Panc1 (cell line): Measurements from ENCODE around the gene CHST8. TPM values are rescaled to one million over a fixed set of nuclear protein-coding genes. Genes with fewer than 3 reads are reported as not detected.
A peak's percentile ranks its signal among the peaks of the same experiment; 100 is the strongest.

ENCODE experiments used
- ATAC-seq: fragments of 200-7000 bp; cut with Tn5 transposase; 2 replicates; pipeline ENCODE4 v1.9.1; 2020; ENCODE audit warnings: mild to moderate bottlenecking, moderate library complexity
- BruUV-seq: library from RNA; stranded (reverse); fragments of 400-500 nt; replicated peaks from 2 replicates; lab custom pipeline; 2021; lab: Mats Ljungman, UMichigan
- CTCF ChIA-PET: fragments of 300-600 bp; sonication (Branson Sonifier 250); formaldehyde crosslinking; loops from one replicate; lab custom pipeline; 2022; ENCODE audit warnings: antibody characterized with exemption; lab: Charles Lee
- POLR2A ChIA-PET: fragments of 300-600 bp; sonication (Branson Sonifier 250); formaldehyde crosslinking; loops from one replicate; lab custom pipeline; 2022; ENCODE audit warnings: antibody characterized with exemption; lab: Charles Lee
- DNase-seq: peaks from one replicate; pipeline ENCODE4 v3.0.0-alpha.2; 2010; ENCODE audit warnings: low read depth, low spot score
- H3K27ac ChIP-seq: 2 replicates; pipeline ENCODE4 v1.5.1; 2011; ENCODE audit warnings: mild to moderate bottlenecking, low read length, inconsistent platforms
- H3K27me3 ChIP-seq: fragments of 200-500 bp; sonication (Bioruptor generic); 2 replicates; pipeline ENCODE4 v1.6.0; 2014; ENCODE audit warnings: low read length, inconsistent platforms; ENCODE audit not compliant: control insufficient read depth, insufficient read depth
- H3K36me3 ChIP-seq: fragments of 200-500 bp; sonication (Bioruptor generic); 2 replicates; pipeline ENCODE4 v1.5.1; 2014; ENCODE audit warnings: inconsistent platforms, mild to moderate bottlenecking, low read length, moderate library complexity; ENCODE audit not compliant: control insufficient read depth, insufficient read depth
- H3K4me1 ChIP-seq: 2 replicates; pipeline ENCODE4 v1.5.1; 2011; ENCODE audit warnings: inconsistent platforms, mild to moderate bottlenecking, low read length, moderate library complexity; ENCODE audit not compliant: control insufficient read depth, insufficient read depth
- H3K4me3 ChIP-seq, 2 experiments: 2 replicates each; pipeline ENCODE4 v1.5.1; 2011 to 2012; ENCODE audit warnings: low read depth in 2 of 2, low read length in 2 of 2, mild to moderate bottlenecking in 2 of 2, inconsistent platforms in 1 of 2, moderate library complexity in 1 of 2
- H3K9me3 ChIP-seq: fragments of 200-500 bp; sonication (Bioruptor generic); 2 replicates; pipeline ENCODE4 v1.5.1; 2014; ENCODE audit warnings: low read depth, mild to moderate bottlenecking, inconsistent platforms, low read length, moderate library complexity; ENCODE audit not compliant: control insufficient read depth, insufficient read depth
- POLR2AphosphoS5 ChIP-seq: IDR thresholded peaks from 2 replicates; pipeline ENCODE4 v1.6.1; 2012; ENCODE audit warnings: mild to moderate bottlenecking, low read depth, low read length, moderate library complexity
- SIN3A ChIP-seq: IDR thresholded peaks from 2 replicates; pipeline ENCODE4 v1.6.1; 2012; ENCODE audit warnings: low read depth, mild to moderate bottlenecking, low read length, moderate library complexity, borderline replicate concordance; ENCODE audit not compliant: insufficient read depth
- TCF7L2 ChIP-seq: IDR thresholded peaks from 2 replicates; pipeline ENCODE4 v1.6.1; 2011; ENCODE audit warnings: mild to moderate bottlenecking, low read depth, low read length, inconsistent platforms
- in situ Hi-C: cut with HindIII; loops from 2 replicates; pipeline ENCODE4 v1.10.0; 2016; ENCODE audit warnings: low sequenced_read_pairs, low pct_unique_long_range_greater_than_20kb
- intact Hi-C: fragments of 100-400 bp; cut with micrococcal nuclease; formaldehyde crosslinking; loops from one replicate; pipeline ENCODE4 v1.10.0; 2022; ENCODE audit not compliant: unreplicated experiment
- total RNA-seq: library from RNA; stranded (reverse); gene quantifications from one replicate; pipeline ENCODE4 v1.2.1, GENCODE V29; 2021; ENCODE audit not compliant: unreplicated experiment
- TF ChIP-seq, protein P1 (sequence below), 2 experiments: IDR thresholded peaks; 2 replicates each; pipeline ENCODE4 v1.6.1; 2011 to 2012; ENCODE audit warnings: low read depth in 2 of 2, control low read depth in 1 of 2, low read length in 1 of 2, mild to moderate bottlenecking in 1 of 2, moderate library complexity in 1 of 2; ENCODE audit not compliant: insufficient read depth in 1 of 2
- TF ChIP-seq, protein P2 (sequence below): fragments of 450-650 bp; IDR thresholded peaks from 2 replicates; pipeline ENCODE4 v1.5.1; 2017; ENCODE audit warnings: mild to moderate bottlenecking

The CHST8 gene
- total RNA-seq, 1 experiment from 2014 or later = 0.28 TPM

DNA sequence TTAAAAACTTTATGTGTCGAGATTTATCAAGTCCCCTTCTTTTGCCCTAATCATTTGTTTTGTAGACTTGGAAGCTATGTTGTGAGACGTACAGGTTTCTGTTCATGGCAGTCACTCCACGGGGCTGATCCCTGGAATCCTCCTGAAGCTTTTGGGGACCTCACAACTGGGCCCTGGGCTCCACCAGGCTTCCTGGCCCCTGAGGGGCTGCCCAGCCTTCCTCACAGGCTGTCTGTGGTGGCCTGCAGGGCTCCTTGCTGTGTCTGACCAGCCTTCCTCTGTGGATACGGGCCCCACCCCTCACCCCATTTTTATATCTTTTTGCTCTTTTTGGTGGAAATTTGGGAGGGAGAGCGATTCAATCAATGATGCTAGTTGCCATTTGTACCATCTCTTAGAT is 38.1 kb downstream of the CHST8 start:
- CTCF ChIA-PET = no interaction called here
- peaks cover 6% of the 10 kb centered on the region; the same call in 1 of the 2 replicates for H3K27me3 ChIP-seq
- no peaks in the 10 kb centered on the region for H3K36me3 ChIP-seq
- H3K27ac ChIP-seq = no peak overlapping the region
- in situ Hi-C loops (no loop called here), intact Hi-C loops (no loop called here)
- DNase-seq = no peak
- TF ChIP-seq, protein P1, sequence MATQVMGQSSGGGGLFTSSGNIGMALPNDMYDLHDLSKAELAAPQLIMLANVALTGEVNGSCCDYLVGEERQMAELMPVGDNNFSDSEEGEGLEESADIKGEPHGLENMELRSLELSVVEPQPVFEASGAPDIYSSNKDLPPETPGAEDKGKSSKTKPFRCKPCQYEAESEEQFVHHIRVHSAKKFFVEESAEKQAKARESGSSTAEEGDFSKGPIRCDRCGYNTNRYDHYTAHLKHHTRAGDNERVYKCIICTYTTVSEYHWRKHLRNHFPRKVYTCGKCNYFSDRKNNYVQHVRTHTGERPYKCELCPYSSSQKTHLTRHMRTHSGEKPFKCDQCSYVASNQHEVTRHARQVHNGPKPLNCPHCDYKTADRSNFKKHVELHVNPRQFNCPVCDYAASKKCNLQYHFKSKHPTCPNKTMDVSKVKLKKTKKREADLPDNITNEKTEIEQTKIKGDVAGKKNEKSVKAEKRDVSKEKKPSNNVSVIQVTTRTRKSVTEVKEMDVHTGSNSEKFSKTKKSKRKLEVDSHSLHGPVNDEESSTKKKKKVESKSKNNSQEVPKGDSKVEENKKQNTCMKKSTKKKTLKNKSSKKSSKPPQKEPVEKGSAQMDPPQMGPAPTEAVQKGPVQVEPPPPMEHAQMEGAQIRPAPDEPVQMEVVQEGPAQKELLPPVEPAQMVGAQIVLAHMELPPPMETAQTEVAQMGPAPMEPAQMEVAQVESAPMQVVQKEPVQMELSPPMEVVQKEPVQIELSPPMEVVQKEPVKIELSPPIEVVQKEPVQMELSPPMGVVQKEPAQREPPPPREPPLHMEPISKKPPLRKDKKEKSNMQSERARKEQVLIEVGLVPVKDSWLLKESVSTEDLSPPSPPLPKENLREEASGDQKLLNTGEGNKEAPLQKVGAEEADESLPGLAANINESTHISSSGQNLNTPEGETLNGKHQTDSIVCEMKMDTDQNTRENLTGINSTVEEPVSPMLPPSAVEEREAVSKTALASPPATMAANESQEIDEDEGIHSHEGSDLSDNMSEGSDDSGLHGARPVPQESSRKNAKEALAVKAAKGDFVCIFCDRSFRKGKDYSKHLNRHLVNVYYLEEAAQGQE (IDR thresholded peaks at IDR 0.05; ENCODE audit: insufficient read depth in 1 of 2, low read depth in 2 of 2, low read length in 1 of 2) = no peak
- TF ChIP-seq, protein P2, sequence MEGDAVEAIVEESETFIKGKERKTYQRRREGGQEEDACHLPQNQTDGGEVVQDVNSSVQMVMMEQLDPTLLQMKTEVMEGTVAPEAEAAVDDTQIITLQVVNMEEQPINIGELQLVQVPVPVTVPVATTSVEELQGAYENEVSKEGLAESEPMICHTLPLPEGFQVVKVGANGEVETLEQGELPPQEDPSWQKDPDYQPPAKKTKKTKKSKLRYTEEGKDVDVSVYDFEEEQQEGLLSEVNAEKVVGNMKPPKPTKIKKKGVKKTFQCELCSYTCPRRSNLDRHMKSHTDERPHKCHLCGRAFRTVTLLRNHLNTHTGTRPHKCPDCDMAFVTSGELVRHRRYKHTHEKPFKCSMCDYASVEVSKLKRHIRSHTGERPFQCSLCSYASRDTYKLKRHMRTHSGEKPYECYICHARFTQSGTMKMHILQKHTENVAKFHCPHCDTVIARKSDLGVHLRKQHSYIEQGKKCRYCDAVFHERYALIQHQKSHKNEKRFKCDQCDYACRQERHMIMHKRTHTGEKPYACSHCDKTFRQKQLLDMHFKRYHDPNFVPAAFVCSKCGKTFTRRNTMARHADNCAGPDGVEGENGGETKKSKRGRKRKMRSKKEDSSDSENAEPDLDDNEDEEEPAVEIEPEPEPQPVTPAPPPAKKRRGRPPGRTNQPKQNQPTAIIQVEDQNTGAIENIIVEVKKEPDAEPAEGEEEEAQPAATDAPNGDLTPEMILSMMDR = no peak
- TF ChIP-seq TCF7L2 = no peak
- TF ChIP-seq POLR2AphosphoS5 = no peak
- TF ChIP-seq SIN3A = no peak
- BruUV-seq = no TSS peak
- no peaks in the 10 kb centered on the region for H3K4me1 ChIP-seq
- H3K4me3 ChIP-seq = no peak overlapping the region
- H3K9me3 ChIP-seq = no peaks in the 10 kb centered on the region
- POLR2A ChIA-PET = no interaction called here
- no peak for ATAC-seq

DNA sequence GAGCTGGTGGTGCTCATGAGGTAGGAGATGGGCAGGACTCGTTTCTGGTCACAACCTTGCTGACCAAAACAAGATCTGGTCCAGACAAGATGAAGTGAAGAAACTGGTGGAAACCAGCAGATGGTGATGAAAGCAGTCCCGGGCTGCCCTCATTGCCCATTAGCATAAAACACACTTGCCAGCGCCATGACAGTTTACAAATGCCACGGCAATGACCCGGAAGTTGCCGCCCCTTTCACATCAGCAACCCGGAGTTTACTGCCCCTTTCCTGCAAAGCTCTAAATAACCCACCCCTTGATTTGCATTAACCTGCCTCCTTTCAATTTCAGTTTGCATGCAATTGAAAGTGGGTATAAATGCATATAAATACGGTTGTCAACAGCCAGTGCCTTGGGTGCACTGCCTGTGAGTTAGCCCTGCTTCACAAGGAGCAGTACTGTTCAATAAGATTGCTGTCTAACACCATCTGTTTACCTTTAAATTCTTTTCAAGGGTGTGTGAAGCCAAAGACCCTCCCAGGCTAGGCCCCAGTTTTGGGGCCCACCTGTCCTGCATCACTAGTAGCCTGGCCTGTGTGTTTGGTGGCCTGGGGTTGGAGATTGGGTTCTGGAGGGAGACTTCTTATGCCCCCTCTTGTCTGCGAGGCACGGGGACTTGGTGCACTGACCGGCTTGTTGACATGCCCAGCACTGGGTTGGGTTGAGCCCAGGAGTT is 38.8 kb downstream of the CHST8 start:
- peaks cover 6% of the 10 kb centered on the region; the same call in 1 of the 2 replicates for H3K27me3 ChIP-seq

More for the DNA sequence above, 38.8 kb downstream of the CHST8 start:
- Histone ChIP-seq H3K4me1 (no peaks in the 10 kb centered on the region), H3K9me3 (no peaks in the 10 kb centered on the region), H3K27ac (no peak overlapping the region), H3K4me3 (peak overlapping the region in 1 of 2 experiments; percentile 24; a peak in 1 of 4 replicates), H3K36me3 (no peaks in the 10 kb centered on the region)
- CTCF ChIA-PET = no interaction called here
- TF ChIP-seq, protein P1 (IDR thresholded peaks at IDR 0.05; ENCODE audit: insufficient read depth in 1 of 2, low read depth in 2 of 2, low read length in 1 of 2) = no peak
- TF ChIP-seq POLR2AphosphoS5 (no peak), SIN3A (no peak), TCF7L2 (no peak)
- TF ChIP-seq, protein P2 = no peak
- DNase-seq (no peak), ATAC-seq (no peak)
- POLR2A ChIA-PET = no interaction called here
- no TSS peak for BruUV-seq
- intact Hi-C loops (no loop called here), in situ Hi-C loops (no loop called here)
